Stimulated activated CD4-positive, alpha-beta T cell treated with anti-CD3 and anti-CD28 coated beads, Interleukin-2, amount 100 ng/mL, for 24 hours (primary cell): ENCODE data around the gene MIF.
A peak's percentile ranks its signal among the peaks of the same experiment; 100 is the strongest.
"Not testable (repeated sequence)": the region's sequence is repeated elsewhere in the genome, so short reads cannot be mapped to it uniquely, and the experiment has no call there.

Experiments used
- DNase-seq, 2 donors: peaks; one replicate each; pipeline ENCODE4 v3.0.0-alpha.2; 2020

MIF gene

DNA sequence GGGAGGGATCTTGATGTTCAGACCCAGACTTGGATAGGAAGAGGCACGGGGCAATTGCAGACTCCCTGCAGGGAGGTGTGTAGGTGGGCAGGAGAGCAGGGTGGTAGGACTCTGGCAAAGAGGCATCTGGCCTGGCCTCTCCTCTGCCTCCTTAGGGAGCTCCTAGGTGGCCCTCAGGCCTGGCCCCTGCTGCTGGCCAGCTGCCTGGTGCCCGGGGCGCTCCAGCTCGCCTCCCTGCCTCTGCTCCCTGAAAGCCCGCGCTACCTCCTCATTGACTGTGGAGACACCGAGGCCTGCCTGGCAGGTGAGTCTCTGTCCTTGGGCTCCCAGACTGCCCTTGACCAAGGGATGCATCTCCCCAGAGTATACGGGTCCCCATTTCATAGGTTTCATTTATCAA is 16.6 kb upstream of the MIF start:
- no peak for DNase-seq

DNA sequence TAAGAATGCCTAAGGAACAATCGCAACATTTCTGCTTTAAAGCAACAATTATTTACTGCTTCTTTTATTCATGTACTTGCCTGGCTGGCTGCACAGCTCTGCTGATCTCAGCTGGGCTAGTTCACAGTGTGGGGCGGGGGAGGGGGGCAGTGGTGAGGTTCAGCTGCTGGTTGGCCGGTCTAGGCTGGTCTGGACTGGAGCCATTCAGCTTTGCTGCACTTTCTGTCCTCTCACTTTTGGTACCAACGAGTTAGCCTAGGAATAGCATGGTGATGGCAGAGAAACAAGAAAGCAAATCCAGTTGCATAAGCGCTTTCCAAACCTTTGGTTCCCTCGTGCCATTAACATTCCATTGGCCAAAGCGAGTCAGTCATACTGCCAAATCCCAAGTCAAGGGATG is 16.0 kb upstream of the MIF start:
- no peak for DNase-seq

DNA sequence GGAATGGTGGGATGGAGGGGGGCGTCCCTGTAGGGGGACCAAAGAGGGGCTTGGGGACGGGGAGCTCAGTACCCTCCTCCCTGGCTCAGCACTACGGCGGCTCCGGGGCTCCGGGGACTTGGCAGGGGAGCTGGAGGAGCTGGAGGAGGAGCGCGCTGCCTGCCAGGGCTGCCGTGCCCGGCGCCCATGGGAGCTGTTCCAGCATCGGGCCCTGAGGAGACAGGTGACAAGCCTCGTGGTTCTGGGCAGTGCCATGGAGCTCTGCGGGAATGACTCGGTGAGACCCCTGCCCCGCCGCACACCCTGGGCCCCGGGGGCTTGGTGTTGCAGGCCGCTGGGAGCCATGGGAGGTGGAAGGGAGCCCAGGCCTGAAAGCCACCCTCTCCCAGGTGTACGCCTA is 11.8 kb upstream of the MIF start:
- DNase-seq = no peak

GRCh38 chr22:23883658-23884057 is 10.5 kb upstream of the MIF start:
- DNase-seq = no peak

- DNase-seq = no peak
Observed at GRCh38 chr22:23884140-23884539, 10.0 kb upstream of the MIF start.

- no peak for DNase-seq
Observed at GRCh38 chr22:23888615-23889401, 5.4 kb upstream of the MIF start.

DNA sequence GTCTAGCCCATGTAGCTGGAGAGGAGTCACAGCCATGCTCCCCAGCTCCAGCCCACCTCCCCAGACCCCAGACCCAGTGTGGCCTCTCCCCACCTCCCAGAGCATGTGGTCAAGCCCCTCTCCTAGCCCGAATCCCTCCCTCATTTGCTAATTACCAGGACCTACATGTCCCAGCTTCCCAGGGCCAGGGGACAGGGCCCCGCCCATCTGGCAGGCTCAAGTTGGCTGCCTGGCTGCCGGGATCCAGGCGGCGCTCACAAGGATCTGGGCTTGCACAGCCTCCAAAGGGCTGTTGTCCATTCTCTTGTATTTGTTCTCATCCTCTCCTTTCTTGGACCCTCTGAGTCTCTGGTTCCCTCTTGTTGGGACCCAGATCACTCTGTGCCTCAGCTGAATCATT is 4.6 kb upstream of the MIF start:
- DNase-seq = no peak

DNA sequence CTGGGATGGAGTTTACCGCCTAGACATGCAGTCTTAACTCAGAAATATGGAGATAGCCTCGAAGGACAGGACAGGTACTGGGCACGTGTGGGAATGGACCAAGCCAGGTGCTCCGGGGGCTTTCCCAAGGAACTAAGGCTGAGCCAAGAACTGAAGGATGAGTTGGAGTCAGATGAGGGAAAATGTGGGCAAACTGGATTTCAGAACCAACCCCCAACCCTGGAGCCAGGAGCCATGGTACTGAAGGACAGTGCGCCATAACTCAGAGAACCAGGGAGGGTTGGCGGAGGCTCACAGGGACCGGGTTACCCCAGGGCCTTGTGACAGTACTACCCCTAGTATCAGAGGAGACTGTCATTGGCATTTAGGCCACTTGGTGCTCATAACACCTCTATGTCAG is 2.5 kb upstream of the MIF start:
- no peak for DNase-seq

DNA sequence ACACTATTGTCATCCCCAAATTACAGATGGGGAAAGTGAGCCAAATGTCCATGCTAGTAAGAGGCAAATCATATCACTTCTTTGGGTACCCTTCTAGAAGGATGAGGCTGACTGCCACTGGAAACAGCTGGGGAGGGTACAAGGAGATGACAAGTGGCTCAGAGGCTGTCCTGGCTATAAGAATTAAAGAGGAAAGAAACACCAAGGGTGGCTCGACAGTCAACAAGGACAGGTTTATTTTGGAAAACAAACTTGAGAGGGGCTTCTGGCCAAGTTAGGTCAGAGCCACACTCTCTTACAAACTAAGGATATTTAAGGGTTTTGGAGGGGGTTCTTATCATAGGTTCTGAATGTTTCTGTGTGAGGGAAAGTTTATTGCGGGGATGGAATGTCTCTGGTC is 2.1 kb upstream of the MIF start:
- DNase-seq = no peak

- no peak for DNase-seq
Observed at GRCh38 chr22:23892706-23893105, 1.5 kb upstream of the MIF start.

- DNase-seq = no peak
Observed at GRCh38 chr22:23893121-23893944, 850 bp upstream of the MIF start.

DNA sequence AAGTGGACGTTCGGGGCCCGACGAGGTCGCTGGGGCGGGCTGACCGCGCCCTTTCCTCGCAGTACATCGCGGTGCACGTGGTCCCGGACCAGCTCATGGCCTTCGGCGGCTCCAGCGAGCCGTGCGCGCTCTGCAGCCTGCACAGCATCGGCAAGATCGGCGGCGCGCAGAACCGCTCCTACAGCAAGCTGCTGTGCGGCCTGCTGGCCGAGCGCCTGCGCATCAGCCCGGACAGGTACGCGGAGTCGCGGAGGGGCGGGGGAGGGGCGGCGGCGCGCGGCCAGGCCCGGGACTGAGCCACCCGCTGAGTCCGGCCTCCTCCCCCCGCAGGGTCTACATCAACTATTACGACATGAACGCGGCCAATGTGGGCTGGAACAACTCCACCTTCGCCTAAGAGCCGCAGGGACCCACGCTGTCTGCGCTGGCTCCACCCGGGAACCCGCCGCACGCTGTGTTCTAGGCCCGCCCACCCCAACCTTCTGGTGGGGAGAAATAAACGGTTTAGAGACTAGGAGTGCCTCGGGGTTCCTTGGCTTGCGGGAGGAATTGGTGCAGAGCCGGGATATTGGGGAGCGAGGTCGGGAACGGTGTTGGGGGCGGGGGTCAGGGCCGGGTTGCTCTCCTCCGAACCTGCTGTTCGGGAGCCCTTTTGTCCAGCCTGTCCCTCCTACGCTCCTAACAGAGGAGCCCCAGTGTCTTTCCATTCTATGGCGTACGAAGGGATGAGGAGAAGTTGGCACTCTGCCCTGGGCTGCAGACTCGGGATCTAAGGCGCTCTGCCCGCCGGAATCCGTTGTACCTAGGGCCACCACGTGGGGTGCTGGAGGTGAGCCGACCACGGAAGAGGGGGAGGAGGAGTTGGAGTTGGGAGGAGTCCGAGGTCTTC is 771 bp downstream of the MIF start:
- peak; percentile 77 to 79 for DNase-seq

DNA sequence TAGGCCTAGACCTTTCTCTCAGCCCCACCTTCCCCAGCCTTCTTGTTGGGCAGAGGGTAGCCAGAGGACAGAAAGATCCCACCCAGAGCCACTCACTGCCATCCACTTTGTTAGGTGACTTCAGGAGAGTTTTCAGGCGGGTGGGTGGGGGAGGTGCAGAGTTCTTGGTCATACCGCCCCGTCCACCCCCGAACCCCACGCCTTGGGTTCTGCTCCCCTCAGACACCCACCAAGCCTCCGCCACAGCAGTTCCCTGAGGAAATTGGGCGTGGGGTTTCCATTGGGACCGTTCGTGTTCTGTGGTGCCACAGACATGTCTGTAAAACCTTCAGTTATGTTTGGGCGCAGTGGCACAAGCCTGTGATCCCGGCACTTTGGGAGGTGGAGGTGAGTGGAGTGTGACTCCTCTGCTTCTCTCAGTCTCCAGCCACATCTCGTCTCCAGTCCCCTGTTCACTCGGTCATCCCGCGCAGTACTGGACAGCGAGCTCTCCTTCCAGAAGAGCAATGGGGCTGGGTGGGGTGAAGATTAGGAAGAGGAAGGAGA is 1.5 kb downstream of the MIF start:
- no peak for DNase-seq

- DNase-seq = no peak
Observed at GRCh38 chr22:23896166-23896522, 2.0 kb downstream of the MIF start.

DNA sequence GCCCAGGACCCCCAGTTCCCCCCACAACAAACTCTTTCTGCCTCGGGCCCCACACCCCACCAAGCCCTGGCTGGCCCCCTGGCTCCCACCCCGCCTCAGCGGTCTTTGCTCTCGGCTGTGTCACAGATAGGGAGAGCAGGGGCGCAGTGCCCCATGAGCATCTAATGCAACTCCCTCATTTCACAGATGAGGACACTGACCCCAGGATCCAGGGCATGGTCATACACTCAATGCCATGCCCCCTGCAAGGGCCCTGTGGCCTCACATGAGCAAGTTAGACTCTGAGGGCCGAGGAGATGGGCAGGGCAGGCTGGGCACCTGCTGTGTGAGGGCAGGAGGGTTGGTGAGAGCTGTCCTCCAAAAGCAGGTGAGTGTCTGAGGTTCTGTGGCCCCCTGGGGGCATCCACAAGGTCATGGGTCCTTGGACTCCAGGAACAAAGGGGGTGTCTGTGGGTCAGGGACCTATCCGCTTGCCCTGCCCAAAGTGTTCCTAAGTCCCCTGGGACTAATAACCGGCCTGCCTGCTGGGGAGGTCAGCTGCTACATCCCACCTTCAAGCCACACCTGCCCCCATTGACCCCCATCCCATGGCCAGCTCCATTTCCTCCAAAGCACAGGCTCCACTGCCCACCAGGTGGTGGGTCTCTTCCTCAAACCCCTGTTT is 2.5 kb downstream of the MIF start:
- DNase-seq = no peak

- DNase-seq = no peak
Observed at GRCh38 chr22:23897320-23897719, 3.1 kb downstream of the MIF start.

DNA sequence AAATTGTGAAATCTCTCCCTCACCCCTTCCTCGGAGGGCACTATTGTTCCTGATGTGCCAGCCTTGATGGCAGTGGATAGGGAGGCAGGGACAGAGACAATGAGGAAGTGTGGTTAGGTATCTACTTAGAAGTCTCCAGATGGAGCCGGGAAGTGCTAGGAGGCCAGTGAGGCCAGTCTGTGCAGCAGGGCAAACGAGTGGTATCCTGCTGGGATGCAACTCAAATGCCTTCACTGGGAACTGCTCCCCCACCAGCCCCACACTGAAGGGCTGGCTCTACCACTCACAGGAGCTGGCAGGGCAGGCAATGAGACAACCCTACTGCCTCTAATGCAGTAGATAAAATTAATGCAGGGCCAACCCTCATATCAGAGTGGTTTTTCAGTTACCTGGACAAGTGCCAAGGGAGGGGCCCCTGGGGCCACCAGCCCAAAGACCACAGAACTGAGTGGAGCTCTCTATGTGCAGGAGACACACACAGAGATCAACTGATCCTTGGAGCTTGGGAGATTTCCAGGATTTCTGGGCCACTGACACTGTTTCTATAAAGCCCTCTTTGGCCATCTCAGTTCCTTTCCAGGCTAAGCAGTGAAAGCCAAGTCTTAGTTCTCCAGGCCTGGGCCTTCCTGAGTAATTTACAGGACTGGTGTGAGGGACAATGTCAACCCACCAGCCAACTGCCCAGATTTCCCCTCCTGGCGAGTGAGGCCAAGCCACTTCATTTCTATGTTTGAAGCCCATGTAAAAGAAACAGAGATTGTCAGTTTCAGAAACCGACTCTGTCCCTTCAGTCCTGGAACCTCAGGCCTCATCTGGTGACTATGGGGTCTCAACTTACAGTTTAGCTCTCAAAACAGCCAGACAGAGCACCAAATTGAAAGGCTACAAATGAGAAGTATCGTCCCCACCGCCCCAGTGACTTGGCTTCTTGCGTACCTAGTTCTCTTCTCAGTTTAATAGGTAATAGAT is 4.1 kb downstream of the MIF start:
- DNase-seq = peak in 1 of 2 donors; percentile 20

DNA sequence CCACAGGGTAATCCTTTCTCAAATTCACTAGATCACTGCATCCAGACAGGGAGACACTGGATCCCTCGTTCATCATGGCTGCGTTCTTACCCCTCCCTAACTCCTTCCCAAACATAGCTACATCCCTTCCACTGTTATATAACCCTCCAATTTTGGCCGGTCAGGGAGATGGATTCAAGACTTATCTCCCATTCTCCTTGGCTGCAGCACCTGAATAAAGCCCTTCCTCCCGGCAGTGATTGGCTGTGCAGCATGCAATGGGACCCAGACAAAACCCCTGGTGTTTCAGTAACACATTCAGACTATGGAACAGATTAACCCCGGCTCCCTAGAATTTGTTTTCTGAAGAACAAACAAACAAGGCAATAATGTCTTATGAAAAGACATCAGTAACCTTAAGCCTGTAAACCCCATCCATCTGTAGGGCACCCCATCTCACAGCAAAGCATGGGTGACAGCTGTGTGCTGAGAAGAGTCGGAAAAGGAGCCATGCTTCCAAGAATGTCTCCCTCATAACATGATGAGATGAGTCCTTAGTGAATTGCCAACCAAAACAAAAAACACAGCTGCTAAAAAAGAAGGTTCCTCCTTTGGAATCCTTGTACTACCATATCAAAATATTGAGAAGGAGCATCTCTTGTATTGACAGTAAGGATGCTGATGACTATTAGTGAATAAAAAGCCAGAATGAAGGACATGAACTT is 5.0 kb downstream of the MIF start:
- DNase-seq = no peak

- DNase-seq = not testable (repeated sequence)
Observed at GRCh38 chr22:23900227-23900626, 6.0 kb downstream of the MIF start.

GRCh38 chr22:23901600-23901999 is 7.4 kb downstream of the MIF start:
- DNase-seq = no peak
